LNCAP (cell line): ENCODE data around the gene ERI3.
A peak's percentile ranks its signal among the peaks of the same experiment; 100 is the strongest.

Experiments
- TF ChIP-seq, protein P1 (sequence below): fragments of 450-650 bp; IDR thresholded peaks from 2 replicates; pipeline ENCODE4 v1.5.1; 2017; ENCODE audit warnings: mild to moderate bottlenecking

The ERI3 gene

DNA sequence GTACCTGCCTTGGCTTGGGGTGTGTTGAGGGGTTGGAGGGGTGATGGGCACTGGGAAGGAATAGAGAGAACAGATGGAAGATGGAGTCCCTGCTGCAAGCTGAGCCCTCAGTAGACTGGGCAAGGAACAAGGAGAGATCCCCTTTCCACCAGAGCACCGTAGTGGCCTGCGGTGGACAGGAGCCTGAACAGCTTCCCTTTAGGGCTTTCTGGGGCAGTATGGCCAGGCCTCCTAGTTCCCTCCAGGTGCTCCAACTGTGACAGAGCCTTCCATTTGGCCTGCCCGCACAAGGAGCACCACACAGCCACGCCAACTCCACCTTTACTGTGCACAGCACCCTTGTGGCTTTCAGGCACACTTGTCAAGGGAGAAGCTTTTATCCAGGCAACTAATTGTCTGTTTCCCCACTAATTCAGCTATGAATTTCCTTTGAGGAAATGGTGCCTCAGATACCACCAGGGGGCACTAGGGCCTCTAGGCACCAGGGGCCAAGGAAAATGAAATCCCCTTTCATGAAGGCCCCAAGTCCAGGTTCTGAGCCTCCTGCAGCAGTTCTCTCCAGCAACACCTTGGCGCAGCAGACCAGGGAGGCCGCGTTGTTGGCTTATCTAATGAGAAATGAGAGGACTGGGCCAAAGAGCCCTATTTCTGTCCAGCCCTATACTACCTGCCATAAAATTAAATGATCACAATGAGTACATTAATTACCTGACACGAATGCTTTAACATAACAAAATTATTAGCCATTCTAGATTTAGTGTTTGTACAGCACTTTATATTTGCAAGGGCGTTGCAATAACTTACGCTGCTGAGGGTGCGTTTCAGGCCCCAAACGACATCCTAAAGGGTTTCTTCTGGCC lies 23.1 kb upstream of the ERI3 start:
- TF ChIP-seq, protein P1, sequence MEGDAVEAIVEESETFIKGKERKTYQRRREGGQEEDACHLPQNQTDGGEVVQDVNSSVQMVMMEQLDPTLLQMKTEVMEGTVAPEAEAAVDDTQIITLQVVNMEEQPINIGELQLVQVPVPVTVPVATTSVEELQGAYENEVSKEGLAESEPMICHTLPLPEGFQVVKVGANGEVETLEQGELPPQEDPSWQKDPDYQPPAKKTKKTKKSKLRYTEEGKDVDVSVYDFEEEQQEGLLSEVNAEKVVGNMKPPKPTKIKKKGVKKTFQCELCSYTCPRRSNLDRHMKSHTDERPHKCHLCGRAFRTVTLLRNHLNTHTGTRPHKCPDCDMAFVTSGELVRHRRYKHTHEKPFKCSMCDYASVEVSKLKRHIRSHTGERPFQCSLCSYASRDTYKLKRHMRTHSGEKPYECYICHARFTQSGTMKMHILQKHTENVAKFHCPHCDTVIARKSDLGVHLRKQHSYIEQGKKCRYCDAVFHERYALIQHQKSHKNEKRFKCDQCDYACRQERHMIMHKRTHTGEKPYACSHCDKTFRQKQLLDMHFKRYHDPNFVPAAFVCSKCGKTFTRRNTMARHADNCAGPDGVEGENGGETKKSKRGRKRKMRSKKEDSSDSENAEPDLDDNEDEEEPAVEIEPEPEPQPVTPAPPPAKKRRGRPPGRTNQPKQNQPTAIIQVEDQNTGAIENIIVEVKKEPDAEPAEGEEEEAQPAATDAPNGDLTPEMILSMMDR = peak; percentile 73

DNA sequence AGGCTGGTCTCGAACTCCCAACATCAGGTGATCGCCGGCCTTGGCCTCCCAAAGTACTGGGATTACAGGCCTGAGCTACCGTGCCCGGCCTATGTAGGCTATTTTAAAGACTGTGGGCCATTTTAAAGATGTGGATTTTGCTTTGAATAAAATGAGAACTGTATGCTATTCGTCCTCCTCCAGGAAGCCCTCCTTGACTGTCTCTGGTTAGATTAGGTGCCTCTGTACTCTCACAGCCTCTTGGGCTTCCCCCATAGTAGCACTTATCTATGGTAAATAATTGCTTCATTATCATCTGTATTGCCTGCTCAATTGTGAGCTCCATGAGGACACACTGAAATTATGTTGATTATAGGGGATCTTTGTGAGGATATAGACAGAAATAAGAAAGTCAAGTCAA lies 20.5 kb upstream of the ERI3 start:
- TF ChIP-seq, protein P1 = no peak

- TF ChIP-seq, protein P1 = no peak
These were observed 16.1 kb upstream of the ERI3 start for GRCh38 chr1:44371206-44371605.

DNA sequence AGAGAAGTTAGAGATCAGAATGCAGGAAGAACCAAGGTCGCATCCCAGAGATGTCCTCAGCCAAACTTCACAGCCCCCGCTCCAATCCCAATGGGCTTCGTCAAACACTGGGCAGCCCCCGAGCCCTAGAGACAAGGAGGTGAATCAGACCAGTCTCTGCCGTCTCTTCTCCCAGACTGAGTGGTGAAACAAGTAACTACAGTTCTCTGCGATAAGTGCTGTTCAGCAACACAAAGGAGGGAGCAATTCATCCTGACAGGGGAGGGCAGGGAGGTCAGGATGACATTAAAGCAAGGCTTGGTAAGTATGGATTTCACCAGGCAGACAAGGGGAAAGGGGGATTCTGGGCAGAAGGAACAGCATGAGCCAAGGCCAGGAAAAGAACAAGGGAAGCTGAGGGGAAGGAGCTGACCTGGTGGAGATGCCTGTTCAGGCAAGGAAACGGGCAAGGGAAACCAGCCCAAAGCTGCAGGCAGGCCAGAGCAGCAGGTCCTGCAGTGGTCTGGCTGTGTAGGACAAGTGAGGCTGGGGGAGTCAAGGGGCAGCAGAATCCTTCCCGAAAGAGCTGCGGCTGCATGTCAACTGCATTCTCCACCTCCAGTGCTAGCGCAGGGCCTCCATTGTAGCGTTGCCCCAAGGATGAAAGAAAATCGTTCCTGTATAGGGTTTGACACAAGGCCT lies 13.6 kb upstream of the ERI3 start:
- TF ChIP-seq, protein P1 = no peak

GRCh38 chr1:44367944-44368343 lies 12.9 kb upstream of the ERI3 start:
- TF ChIP-seq, protein P1 = no peak

DNA sequence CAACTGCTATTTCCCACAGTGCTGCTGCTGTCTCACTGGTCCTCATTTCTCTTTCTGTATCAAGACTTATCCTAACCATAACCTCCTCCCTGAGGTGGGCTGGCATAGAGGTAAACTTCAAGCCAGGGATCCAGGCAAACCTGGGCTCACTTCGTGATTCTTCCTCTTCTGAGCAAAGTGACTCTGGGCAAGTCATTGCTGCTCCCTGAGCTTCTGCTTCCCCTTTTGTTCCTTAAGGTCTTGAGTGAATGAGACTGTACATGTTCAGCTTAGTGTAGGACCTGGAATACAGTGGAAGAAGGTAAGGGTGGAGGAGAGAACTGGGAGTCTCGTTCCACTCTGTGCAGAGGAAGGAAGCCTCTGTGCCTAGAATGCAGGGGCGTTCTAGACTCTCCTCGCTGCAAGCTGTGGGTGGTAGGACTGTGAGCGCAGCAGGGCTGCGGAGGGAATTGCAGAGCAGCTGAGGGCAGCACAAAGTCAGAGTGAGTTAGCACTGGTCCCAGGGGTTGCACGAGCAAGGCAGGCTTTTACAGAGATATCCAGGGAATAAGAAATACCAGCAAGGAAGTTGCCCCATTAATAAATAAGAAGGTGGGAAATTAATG lies 11.4 kb upstream of the ERI3 start:
- TF ChIP-seq, protein P1 = no peak

GRCh38 chr1:44361478-44361877 lies 6.4 kb upstream of the ERI3 start:
- TF ChIP-seq, protein P1 = no peak; the same call in 1 of the 2 replicates
